Iris pigment epithelial cell (primary cell): ENCODE results near the gene GRIA1.

Source experiments
- DNase-seq: peaks from one replicate; pipeline ENCODE4 v3.0.0-alpha.2; 2011; ENCODE audit warnings: low read depth

The GRIA1 gene

GRCh38 chr5:153490118-153491037 lies at the start of gene GRIA1:
Gene GRIA1, plus strand, starts transcription at chr5:153490670.
- no peak for DNase-seq

GRCh38 chr5:153445875-153446579 lies 44.4 kb upstream of the GRIA1 start:
- no peak for DNase-seq

DNA sequence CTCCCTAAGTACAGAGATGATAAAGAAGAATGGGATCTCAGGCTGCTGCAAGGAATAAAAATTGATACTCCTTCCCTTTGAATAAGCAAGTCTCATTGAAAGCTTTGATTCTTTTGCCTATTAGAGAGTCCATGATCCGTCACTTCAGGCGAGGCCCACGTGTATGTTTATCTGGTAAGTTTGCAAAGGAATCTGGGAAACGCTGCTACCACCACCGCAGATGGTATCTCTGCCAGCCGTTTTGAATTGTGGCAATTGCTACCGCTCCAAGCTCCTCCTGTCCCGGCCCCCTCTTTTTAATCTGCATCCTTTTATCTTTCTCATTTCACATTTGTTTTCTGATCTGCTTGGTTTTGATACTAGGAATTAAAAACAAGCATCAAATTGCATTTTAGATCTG lies 42.9 kb upstream of the GRIA1 start:
- no peak for DNase-seq

DNA sequence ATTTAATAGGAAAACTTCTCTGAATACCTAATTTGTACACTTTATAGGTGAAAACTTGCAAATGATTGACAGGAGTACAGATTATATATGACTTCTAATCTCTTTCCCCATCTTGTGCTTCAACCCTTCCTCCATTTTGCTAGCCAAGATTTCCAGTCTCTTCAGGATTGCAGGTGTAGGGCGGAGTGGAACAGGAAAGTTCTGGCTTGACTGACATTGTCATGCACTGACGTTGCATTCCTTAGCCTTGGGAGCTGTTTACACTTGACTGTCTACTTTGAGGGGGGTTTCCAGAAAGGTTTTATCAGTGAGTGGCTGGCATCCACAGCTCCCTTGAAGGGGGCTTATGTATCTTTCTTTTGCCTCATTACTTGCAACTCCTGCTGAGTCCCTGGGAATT lies 34.1 kb upstream of the GRIA1 start:
- DNase-seq = no peak

- DNase-seq = no peak
Observed at GRCh38 chr5:153456993-153457392, 33.5 kb upstream of the GRIA1 start.

DNA sequence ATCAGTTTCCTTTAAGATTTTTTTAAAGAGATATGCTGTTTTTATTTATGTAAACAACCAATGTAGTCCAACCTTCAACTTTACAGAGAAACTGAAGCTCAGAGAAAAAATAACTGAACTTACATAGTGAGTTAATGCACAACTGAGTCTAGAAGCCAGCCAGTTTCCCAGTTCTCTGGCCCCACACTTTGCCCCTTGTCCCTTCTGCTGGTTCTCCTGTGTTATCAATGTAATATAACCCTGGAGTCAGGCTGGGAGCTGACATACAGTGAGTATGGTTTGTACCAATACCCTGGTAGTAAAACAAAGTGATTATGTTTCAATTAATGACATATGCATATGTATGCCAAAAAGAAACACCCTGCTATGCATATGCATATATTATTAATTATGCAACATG lies 32.2 kb upstream of the GRIA1 start:
- DNase-seq = no peak

DNA sequence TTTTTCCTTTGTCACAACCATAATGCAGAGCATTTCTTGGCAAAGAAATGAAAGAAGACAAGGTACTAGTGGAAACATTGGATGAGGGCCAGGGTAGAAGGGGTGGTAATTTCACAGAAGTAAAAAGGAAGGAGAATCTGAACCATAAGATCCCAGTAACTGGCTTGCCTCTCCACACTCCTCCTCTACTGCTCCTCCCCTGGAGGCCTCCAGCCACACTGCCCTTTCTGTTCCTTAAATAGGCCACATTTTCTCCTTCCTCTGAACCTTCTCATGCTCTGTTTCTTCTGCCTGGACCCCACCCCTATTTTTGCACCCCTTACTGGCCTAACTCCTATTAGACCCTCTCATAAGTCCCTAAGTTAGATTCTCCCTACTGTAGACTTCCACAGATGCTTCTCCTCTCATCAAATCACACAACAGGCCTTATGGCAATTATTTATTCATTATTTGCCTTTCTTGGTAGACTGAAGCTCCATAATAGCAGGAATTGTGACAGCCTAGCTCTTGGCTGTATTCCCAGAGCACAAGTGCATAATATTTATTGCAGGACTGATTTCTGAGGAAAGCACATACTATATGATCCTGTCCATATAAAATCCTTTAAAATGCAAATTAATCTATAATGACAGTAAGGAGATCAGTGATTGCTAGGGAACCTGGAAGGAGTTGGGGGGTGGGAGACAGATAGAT lies 31.3 kb upstream of the GRIA1 start:
- DNase-seq = peak; percentile 28

- DNase-seq = no peak
Observed at GRCh38 chr5:153460421-153460820, 30.0 kb upstream of the GRIA1 start.

- DNase-seq = no peak
Observed at GRCh38 chr5:153461341-153461740, 29.1 kb upstream of the GRIA1 start.

GRCh38 chr5:153463806-153464205 lies 26.7 kb upstream of the GRIA1 start:
- peak; percentile 84 for DNase-seq

- no peak for DNase-seq
Observed at GRCh38 chr5:153467546-153467945, 22.9 kb upstream of the GRIA1 start.

DNA sequence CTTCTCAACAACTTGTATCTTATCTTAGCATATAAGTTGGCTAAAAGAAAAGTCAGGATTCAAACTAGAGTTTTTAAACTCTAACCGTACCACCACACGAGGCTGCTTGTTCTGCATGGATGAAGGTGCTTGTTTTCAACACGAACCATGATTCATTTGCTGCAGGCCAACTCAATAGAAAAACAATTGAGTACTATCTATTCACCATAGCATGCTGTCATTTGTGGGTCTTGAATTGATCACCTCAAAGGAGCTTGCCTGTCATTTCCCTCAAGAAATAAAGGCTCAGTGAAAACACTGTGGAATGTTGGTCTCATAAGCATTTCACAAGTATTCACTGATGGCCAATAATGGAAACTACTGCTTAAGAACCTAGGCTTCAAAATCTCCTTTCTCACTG lies 21.0 kb upstream of the GRIA1 start:
- no peak for DNase-seq

- no peak for DNase-seq
Observed at GRCh38 chr5:153470736-153471135, 19.7 kb upstream of the GRIA1 start.

- peak; percentile 97 for DNase-seq
Observed at GRCh38 chr5:153476767-153477166, 13.7 kb upstream of the GRIA1 start.

GRCh38 chr5:153480401-153480800 lies 10.1 kb upstream of the GRIA1 start:
- no peak for DNase-seq

DNA sequence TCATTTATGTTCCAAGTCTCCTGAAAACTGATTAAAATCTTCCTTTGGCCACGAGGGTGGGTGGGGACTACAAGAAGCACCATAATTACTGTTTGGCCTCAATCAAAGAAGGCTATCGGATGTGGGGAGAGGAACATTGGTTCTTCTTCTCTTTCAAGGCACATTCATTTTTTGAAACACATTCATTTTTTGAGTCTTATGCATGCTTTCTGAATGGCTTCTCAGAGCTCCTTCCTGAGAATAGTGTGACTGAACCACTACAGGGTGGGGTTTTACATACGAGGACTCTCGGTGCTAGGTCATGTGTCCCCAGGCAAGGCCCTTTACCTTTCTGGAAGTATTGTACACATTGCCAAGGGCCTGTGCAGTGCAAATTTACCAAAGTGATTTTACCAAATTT lies 7.0 kb upstream of the GRIA1 start:
- DNase-seq = no peak

DNA sequence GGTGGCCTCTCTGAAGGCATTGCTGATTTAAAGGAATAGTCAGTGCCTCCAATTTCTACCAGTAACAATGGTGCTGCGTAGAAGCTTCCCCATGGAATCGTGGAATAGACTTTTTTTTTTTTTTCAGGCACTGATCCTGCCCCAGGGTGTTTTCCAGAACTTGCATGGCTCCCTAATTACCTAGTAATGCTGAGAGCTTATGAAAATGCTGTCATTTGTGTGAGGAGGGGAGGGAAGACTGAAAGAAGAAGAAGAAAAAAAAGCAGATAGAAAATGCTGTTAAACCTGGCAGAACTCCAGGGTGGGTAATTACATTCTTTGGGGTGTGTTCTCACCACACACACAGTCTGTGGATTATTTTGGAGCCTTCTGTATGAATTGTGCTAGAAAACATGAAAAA lies 4.8 kb upstream of the GRIA1 start:
- DNase-seq = no peak

DNA sequence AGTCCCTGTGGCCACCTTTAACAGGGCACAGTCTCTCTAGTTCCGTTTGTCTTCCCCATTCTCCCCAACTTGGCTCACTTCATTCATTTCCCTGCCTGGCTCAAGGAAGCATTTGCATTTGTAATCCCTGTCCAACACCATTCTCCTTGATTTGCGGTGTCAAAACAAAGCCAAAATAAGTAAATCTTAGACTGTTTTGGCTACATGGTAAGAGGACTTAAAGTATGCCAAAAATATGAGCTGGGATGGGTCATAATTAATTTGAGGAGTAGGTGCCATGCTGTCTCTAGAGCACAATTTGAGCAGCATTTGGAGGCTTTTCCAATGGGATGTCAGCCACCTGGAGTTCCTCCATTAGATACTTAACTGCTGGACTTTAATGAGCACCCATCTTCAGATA lies 3.7 kb upstream of the GRIA1 start:
- no peak for DNase-seq

GRCh38 chr5:153489611-153490010 lies 859 bp upstream of the GRIA1 start:
- peak; percentile 17 for DNase-seq

- no peak for DNase-seq
Observed at GRCh38 chr5:153491038-153491744, 721 bp downstream of the GRIA1 start.

DNA sequence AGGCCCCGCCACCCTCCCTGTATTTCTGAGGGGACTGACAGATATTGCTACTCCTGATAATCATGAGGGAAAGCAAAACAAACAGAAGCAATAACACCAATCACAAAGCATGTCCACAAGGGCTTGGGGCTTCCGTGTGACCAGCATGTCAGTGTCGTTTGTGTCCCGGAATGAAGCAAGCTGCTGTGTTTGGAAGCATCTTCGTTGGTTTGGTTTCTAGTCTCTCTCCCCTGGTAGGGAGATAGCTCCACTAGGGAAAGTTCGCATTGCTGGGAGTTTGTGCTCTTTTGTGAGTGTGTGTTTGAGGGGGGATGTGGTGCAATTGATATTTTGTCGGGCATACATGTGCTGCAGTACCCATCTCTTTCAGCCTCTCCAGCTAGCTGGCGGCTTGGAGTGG lies 1.4 kb downstream of the GRIA1 start:
- DNase-seq = no peak

DNA sequence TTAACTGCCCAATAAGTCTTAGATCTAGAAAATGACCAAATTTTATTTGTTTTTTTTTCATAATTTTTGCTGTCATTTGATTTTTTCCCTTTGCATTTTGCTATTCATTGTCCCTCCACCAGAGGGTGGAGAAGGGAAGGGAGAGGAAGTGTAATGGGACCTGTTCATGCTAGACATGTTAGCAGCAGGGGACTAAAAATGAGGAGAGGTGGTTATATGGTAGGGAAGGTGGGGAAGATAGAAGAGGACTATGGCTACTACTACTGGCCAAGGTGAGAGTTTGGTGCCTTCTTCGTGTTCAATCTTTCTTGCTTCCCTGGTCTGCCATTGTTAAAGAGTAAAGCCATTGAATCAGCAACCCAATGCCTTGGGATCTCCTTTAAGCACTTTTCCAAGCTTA lies 6.4 kb downstream of the GRIA1 start:
- DNase-seq = peak; percentile 45
